NB4 (cell line): ENCODE results near the gene ZFP36L1.

Experiments
- DNase-seq: peaks from one replicate; pipeline ENCODE4 v3.0.0; 2010; ENCODE audit warnings: low read depth
- H3K4me3 ChIP-seq: one replicate; pipeline ENCODE4 v1.5.1; 2011; ENCODE audit warnings: mild to moderate bottlenecking, low read depth, low read length, moderate library complexity
- CTCF ChIP-seq: IDR thresholded peaks from one replicate; pipeline ENCODE4 v1.5.1; 2012; ENCODE audit warnings: low read depth, low read length
- MAX ChIP-seq: IDR thresholded peaks from 2 replicates; pipeline ENCODE4 v1.6.1; 2011; ENCODE audit warnings: low read depth, low read length
- MYC ChIP-seq: IDR thresholded peaks from 2 replicates; pipeline ENCODE4 v1.6.1; 2011; ENCODE audit warnings: low read depth, low read length
- POLR2A ChIP-seq: IDR thresholded peaks from 2 replicates; pipeline ENCODE4 v1.6.1; 2011; ENCODE audit warnings: mild to moderate bottlenecking; ENCODE audit not compliant: insufficient read length; ENCODE audit errors: extremely low read depth

The ZFP36L1 gene

GRCh38 chr14:68791078-68791901 is 1.6 kb downstream of the ZFP36L1 start:
- H3K4me3 ChIP-seq, result peak overlapping the region; percentile 60
- no peak for DNase-seq
- TF ChIP-seq CTCF (no peak), POLR2A (no peak), MYC (no peak), MAX (no peak)

GRCh38 chr14:68790644-68791077 is 2.2 kb downstream of the ZFP36L1 start:
- no peak overlapping the region for H3K4me3 ChIP-seq
- no peak for DNase-seq
- TF ChIP-seq CTCF (no peak), MAX (no peak), POLR2A (no peak), MYC (no peak)

GRCh38 chr14:68789821-68790643 is 2.8 kb downstream of the ZFP36L1 start:
- no peak for DNase-seq
- TF ChIP-seq CTCF, result no peak
- no peak for TF ChIP-seq MYC
- no peak for TF ChIP-seq POLR2A
- TF ChIP-seq MAX, result no peak
- H3K4me3 ChIP-seq, result no peak overlapping the region

GRCh38 chr14:68788996-68789820 is 3.7 kb downstream of the ZFP36L1 start:
- TF ChIP-seq POLR2A (no peak), MAX (peak; percentile 50; the same call in 1 of the 2 replicates), CTCF (peak; percentile 85), MYC (no peak)
- H3K4me3 ChIP-seq, result no peak overlapping the region
- peak; percentile 86 for DNase-seq

GRCh38 chr14:68788275-68788995 is 4.4 kb downstream of the ZFP36L1 start:
- no peak for TF ChIP-seq POLR2A
- no peak for TF ChIP-seq MYC
- H3K4me3 ChIP-seq, result no peak overlapping the region
- no peak for DNase-seq
